Measurements from ENCODE around the gene OIP5.
"Not testable (repeated sequence)": the region's sequence is repeated elsewhere in the genome, so short reads cannot be mapped to it uniquely, and the experiment has no call there.

The OIP5 gene

GRCh38 chr15:41282436-41282835, 50.0 kb downstream of the OIP5 start:
- DNase-seq; H3K79me1 ChIP-seq (replicated peaks; ENCODE audit: low read length, poor library complexity, severe bottlenecking); H3K4ac ChIP-seq (ENCODE audit: low read depth in 1 of 2, low read length in 2 of 2); H3K27me3 ChIP-seq (ENCODE audit: control insufficient read depth in 1 of 2, insufficient read depth in 1 of 2, low read length in 2 of 2); H3K23ac ChIP-seq (ENCODE audit: low read length in 2 of 2); H4K8ac ChIP-seq (ENCODE audit: low read length); H4K91ac ChIP-seq (ENCODE audit: low read length); H3K4me1 ChIP-seq (ENCODE audit: control insufficient read depth, insufficient read depth, low read depth, low read length); H3K14ac ChIP-seq (ENCODE audit: low read length in 2 of 2); H3K9me3 ChIP-seq (ENCODE audit: control insufficient read depth, low read length); H2AFZ ChIP-seq (ENCODE audit: low read depth, low read length); H3K4me2 ChIP-seq (ENCODE audit: low read length, poor library complexity, severe bottlenecking); H2BK15ac ChIP-seq (ENCODE audit: low read depth, poor library complexity, severe bottlenecking); H3K27ac ChIP-seq (ENCODE audit: low read length, poor library complexity, severe bottlenecking); H2BK120ac ChIP-seq (ENCODE audit: low read depth, low read length); H3K9ac ChIP-seq (ENCODE audit: low read length); H3K4me3 ChIP-seq (ENCODE audit: insufficient read depth in 1 of 2, low read depth in 1 of 2, low read length in 2 of 2); H2AK5ac ChIP-seq (ENCODE audit: low read length, severe bottlenecking); H2BK5ac ChIP-seq (ENCODE audit: low read depth, low read length, poor library complexity, severe bottlenecking): not testable (repeated sequence)
- 94% methylated on average over 10 of the region's 10 CpGs for WGBS
- H3K36me3 ChIP-seq (ENCODE audit: control insufficient read depth in 1 of 2, insufficient read depth in 2 of 2, low read depth in 1 of 2, low read length in 2 of 2), result peaks cover 16 to 43% of the 10 kb centered on the region in 2 experiments
- H3K18ac ChIP-seq (ENCODE audit: low read depth in 1 of 2, low read length in 2 of 2), result peak overlapping the region in 1 of 2 experiments; percentile 58
- H2BK12ac ChIP-seq (ENCODE audit: low read length in 2 of 2), result peak overlapping the region; percentile 6 to 29

GRCh38 chr15:41281236-41281635, 51.2 kb downstream of the OIP5 start:
- peak overlapping the region; percentile 23 for H3K9ac ChIP-seq (ENCODE audit: low read length)

GRCh38 chr15:41279535-41280283, 52.7 kb downstream of the OIP5 start:
- DNase-seq, result no peak
- no peak overlapping the region for H3K4ac ChIP-seq (ENCODE audit: low read depth in 1 of 2, low read length in 2 of 2)
- no peak overlapping the region for H4K8ac ChIP-seq (ENCODE audit: low read length)
- peaks cover 16 to 40% of the 10 kb centered on the region in 2 experiments for H3K36me3 ChIP-seq (ENCODE audit: control insufficient read depth in 1 of 2, insufficient read depth in 2 of 2, low read depth in 1 of 2, low read length in 2 of 2)
- H3K27me3 ChIP-seq (ENCODE audit: control insufficient read depth in 1 of 2, insufficient read depth in 1 of 2, low read length in 2 of 2), result no peaks in the 10 kb centered on the region
- H3K4me1 ChIP-seq (ENCODE audit: control insufficient read depth, insufficient read depth, low read depth, low read length), result peaks cover 5% of the 10 kb centered on the region
- no peak overlapping the region for H2BK120ac ChIP-seq (ENCODE audit: low read depth, low read length)
- no peak overlapping the region for H4K91ac ChIP-seq (ENCODE audit: low read length)
- no peak overlapping the region for H2AK5ac ChIP-seq (ENCODE audit: low read length, severe bottlenecking)
- H2BK5ac ChIP-seq (ENCODE audit: low read depth, low read length, poor library complexity, severe bottlenecking), result no peak overlapping the region
- no peak overlapping the region for H3K18ac ChIP-seq (ENCODE audit: low read depth in 1 of 2, low read length in 2 of 2)
- no peaks in the 10 kb centered on the region for H3K9me3 ChIP-seq (ENCODE audit: control insufficient read depth, low read length)
- no peak overlapping the region for H3K4me2 ChIP-seq (ENCODE audit: low read length, poor library complexity, severe bottlenecking)
- no peak overlapping the region for H3K4me3 ChIP-seq (ENCODE audit: insufficient read depth in 1 of 2, low read depth in 1 of 2, low read length in 2 of 2)
- H3K27ac ChIP-seq (ENCODE audit: low read length, poor library complexity, severe bottlenecking), result no peak overlapping the region
- H3K14ac ChIP-seq (ENCODE audit: low read length in 2 of 2), result no peak overlapping the region
- no peak overlapping the region for H3K9ac ChIP-seq (ENCODE audit: low read length)
- no peak overlapping the region for H2BK12ac ChIP-seq (ENCODE audit: low read length in 2 of 2)
- no peak overlapping the region for H2AFZ ChIP-seq (ENCODE audit: low read depth, low read length)
- no peak overlapping the region for H2BK15ac ChIP-seq (ENCODE audit: low read depth, poor library complexity, severe bottlenecking)
- WGBS, result 100% methylated on average over 1 of the region's 1 CpG
- no peak overlapping the region for H3K23ac ChIP-seq (ENCODE audit: low read length in 2 of 2)
- peaks cover 2% of the 10 kb centered on the region for H3K79me1 ChIP-seq (replicated peaks; ENCODE audit: low read length, poor library complexity, severe bottlenecking)

More at GRCh38 chr15:41281236-41281635, 51.2 kb downstream of the OIP5 start:
- 0% methylated on average over 1 of the region's 1 CpG for WGBS
- H3K27me3 ChIP-seq (ENCODE audit: control insufficient read depth in 1 of 2, insufficient read depth in 1 of 2, low read length in 2 of 2), result no peaks in the 10 kb centered on the region
- no peak overlapping the region for H2BK12ac ChIP-seq (ENCODE audit: low read length in 2 of 2)
- H3K27ac ChIP-seq (ENCODE audit: low read length, poor library complexity, severe bottlenecking), result peak overlapping the region; percentile 11
- no peak overlapping the region for H2AFZ ChIP-seq (ENCODE audit: low read depth, low read length)
- no peaks in the 10 kb centered on the region for H3K9me3 ChIP-seq (ENCODE audit: control insufficient read depth, low read length)
- peaks cover 5% of the 10 kb centered on the region for H3K4me1 ChIP-seq (ENCODE audit: control insufficient read depth, insufficient read depth, low read depth, low read length)
- peaks cover 13 to 42% of the 10 kb centered on the region in 2 experiments for H3K36me3 ChIP-seq (ENCODE audit: control insufficient read depth in 1 of 2, insufficient read depth in 2 of 2, low read depth in 1 of 2, low read length in 2 of 2)
- no peak overlapping the region for H2BK5ac ChIP-seq (ENCODE audit: low read depth, low read length, poor library complexity, severe bottlenecking)
- H4K8ac ChIP-seq (ENCODE audit: low read length), result no peak overlapping the region
- no peak overlapping the region for H2AK5ac ChIP-seq (ENCODE audit: low read length, severe bottlenecking)
- no peak overlapping the region for H4K91ac ChIP-seq (ENCODE audit: low read length)
- peaks cover 2% of the 10 kb centered on the region for H3K79me1 ChIP-seq (replicated peaks; ENCODE audit: low read length, poor library complexity, severe bottlenecking)
- peak; percentile 96 for DNase-seq
- H3K4me3 ChIP-seq (ENCODE audit: insufficient read depth in 1 of 2, low read depth in 1 of 2, low read length in 2 of 2), result no peak overlapping the region
- H3K23ac ChIP-seq (ENCODE audit: low read length in 2 of 2), result no peak overlapping the region
- H3K18ac ChIP-seq (ENCODE audit: low read depth in 1 of 2, low read length in 2 of 2), result no peak overlapping the region
- H3K4me2 ChIP-seq (ENCODE audit: low read length, poor library complexity, severe bottlenecking), result no peak overlapping the region
- H3K14ac ChIP-seq (ENCODE audit: low read length in 2 of 2), result no peak overlapping the region
- no peak overlapping the region for H2BK120ac ChIP-seq (ENCODE audit: low read depth, low read length)
- H3K4ac ChIP-seq (ENCODE audit: low read depth in 1 of 2, low read length in 2 of 2), result no peak overlapping the region
- H2BK15ac ChIP-seq (ENCODE audit: low read depth, poor library complexity, severe bottlenecking), result no peak overlapping the region

- Histone ChIP-seq H2AFZ (ENCODE audit: low read depth, low read length) (no peak overlapping the region), H3K14ac (ENCODE audit: low read length in 2 of 2) (no peak overlapping the region), H3K4me1 (ENCODE audit: control insufficient read depth, insufficient read depth, low read depth, low read length) (peaks cover 4% of the 10 kb centered on the region), H3K27me3 (ENCODE audit: control insufficient read depth in 1 of 2, insufficient read depth in 1 of 2, low read length in 2 of 2) (no peaks in the 10 kb centered on the region), H3K9ac (ENCODE audit: low read length) (no peak overlapping the region), H3K4ac (ENCODE audit: low read depth in 1 of 2, low read length in 2 of 2) (no peak overlapping the region), H3K18ac (ENCODE audit: low read depth in 1 of 2, low read length in 2 of 2) (no peak overlapping the region), H3K9me3 (ENCODE audit: control insufficient read depth, low read length) (no peaks in the 10 kb centered on the region), H2BK5ac (ENCODE audit: low read depth, low read length, poor library complexity, severe bottlenecking) (no peak overlapping the region), H4K8ac (ENCODE audit: low read length) (no peak overlapping the region), H4K91ac (ENCODE audit: low read length) (no peak overlapping the region), H2BK12ac (ENCODE audit: low read length in 2 of 2) (no peak overlapping the region), H3K4me2 (ENCODE audit: low read length, poor library complexity, severe bottlenecking) (no peak overlapping the region), H2AK5ac (ENCODE audit: low read length, severe bottlenecking) (no peak overlapping the region), H3K27ac (ENCODE audit: low read length, poor library complexity, severe bottlenecking) (no peak overlapping the region), H3K36me3 (ENCODE audit: control insufficient read depth in 1 of 2, insufficient read depth in 2 of 2, low read depth in 1 of 2, low read length in 2 of 2) (peaks cover 23 to 47% of the 10 kb centered on the region in 2 experiments), H2BK120ac (ENCODE audit: low read depth, low read length) (no peak overlapping the region), H2BK15ac (ENCODE audit: low read depth, poor library complexity, severe bottlenecking) (no peak overlapping the region), H3K23ac (ENCODE audit: low read length in 2 of 2) (no peak overlapping the region), H3K4me3 (ENCODE audit: insufficient read depth in 1 of 2, low read depth in 1 of 2, low read length in 2 of 2) (no peak overlapping the region), H3K79me1 (replicated peaks; ENCODE audit: low read length, poor library complexity, severe bottlenecking) (peaks cover 5% of the 10 kb centered on the region)
- no peak for DNase-seq
- 83% methylated on average over 1 of the region's 3 CpGs for WGBS
Measured at GRCh38 chr15:41278319-41278718, 54.1 kb downstream of the OIP5 start.

Data from mesenchymal stem cell (in vitro differentiated cells and primary cell).